ENCODE data around the gene HCLS1.

DNA sequence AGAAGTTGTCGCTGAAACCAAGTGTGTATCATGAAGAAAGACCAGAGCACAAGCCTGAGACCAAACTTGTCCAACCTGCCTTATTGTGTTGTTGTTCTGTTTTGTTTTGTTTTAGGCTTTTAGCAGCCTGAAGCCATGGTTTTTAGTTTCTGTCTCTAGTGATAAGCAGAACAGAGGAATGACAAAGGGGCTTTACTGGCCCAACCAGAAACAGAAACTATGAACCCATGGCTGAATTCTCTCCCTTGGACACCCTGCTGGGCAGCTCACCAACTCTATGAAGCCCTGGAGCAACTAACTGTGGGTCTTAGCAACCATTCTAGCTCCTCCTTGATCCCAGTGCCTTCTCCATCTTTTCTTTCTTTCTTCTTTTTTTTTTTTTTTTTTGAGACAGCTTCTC, 30.3 kb downstream of the HCLS1 start:
- TF ChIP-seq POLR2AphosphoS5 (IDR thresholded peaks at IDR 0.05; ENCODE audit: low read depth, low read length), result no peak
- TF ChIP-seq, protein P1, sequence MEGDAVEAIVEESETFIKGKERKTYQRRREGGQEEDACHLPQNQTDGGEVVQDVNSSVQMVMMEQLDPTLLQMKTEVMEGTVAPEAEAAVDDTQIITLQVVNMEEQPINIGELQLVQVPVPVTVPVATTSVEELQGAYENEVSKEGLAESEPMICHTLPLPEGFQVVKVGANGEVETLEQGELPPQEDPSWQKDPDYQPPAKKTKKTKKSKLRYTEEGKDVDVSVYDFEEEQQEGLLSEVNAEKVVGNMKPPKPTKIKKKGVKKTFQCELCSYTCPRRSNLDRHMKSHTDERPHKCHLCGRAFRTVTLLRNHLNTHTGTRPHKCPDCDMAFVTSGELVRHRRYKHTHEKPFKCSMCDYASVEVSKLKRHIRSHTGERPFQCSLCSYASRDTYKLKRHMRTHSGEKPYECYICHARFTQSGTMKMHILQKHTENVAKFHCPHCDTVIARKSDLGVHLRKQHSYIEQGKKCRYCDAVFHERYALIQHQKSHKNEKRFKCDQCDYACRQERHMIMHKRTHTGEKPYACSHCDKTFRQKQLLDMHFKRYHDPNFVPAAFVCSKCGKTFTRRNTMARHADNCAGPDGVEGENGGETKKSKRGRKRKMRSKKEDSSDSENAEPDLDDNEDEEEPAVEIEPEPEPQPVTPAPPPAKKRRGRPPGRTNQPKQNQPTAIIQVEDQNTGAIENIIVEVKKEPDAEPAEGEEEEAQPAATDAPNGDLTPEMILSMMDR (IDR thresholded peaks at IDR 0.05), result no peak
- no peak for TF ChIP-seq ELF1 (IDR thresholded peaks at IDR 0.05)
- TF ChIP-seq EZH2phosphoT487 (IDR thresholded peaks at IDR 0.05; ENCODE audit: borderline replicate concordance, low read depth), result no peak
- TF ChIP-seq, protein P2, sequence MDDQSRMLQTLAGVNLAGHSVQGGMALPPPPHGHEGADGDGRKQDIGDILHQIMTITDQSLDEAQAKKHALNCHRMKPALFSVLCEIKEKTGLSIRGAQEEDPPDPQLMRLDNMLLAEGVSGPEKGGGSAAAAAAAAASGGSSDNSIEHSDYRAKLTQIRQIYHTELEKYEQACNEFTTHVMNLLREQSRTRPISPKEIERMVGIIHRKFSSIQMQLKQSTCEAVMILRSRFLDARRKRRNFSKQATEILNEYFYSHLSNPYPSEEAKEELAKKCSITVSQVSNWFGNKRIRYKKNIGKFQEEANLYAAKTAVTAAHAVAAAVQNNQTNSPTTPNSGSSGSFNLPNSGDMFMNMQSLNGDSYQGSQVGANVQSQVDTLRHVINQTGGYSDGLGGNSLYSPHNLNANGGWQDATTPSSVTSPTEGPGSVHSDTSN (IDR thresholded peaks at IDR 0.05), result no peak
